HG03571 (cell line): ENCODE measurements around the gene MGMT.
A peak's percentile ranks its signal among the peaks of the same experiment; 100 is the strongest.
"Not testable (repeated sequence)": the region's sequence is repeated elsewhere in the genome, so short reads cannot be mapped to it uniquely, and the experiment has no call there.

ENCODE experiments used
- ATAC-seq: cut with Tn5 transposase; IDR thresholded peaks from one replicate; pipeline ENCODE4 v1.9.1; 2021; ENCODE audit not compliant: unreplicated experiment

The MGMT gene

DNA sequence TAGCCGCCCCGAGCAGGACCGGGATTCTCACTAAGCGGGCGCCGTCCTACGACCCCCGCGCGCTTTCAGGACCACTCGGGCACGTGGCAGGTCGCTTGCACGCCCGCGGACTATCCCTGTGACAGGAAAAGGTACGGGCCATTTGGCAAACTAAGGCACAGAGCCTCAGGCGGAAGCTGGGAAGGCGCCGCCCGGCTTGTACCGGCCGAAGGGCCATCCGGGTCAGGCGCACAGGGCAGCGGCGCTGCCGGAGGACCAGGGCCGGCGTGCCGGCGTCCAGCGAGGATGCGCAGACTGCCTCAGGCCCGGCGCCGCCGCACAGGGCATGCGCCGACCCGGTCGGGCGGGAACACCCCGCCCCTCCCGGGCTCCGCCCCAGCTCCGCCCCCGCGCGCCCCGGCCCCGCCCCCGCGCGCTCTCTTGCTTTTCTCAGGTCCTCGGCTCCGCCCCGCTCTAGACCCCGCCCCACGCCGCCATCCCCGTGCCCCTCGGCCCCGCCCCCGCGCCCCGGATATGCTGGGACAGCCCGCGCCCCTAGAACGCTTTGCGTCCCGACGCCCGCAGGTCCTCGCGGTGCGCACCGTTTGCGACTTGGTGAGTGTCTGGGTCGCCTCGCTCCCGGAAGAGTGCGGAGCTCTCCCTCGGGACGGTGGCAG lies at the start of gene MGMT:
MGMT (plus strand) TSS at position 539 of the 656 bp plus-strand sequence.
- peak; percentile 91 for ATAC-seq

GRCh38 chr10:129417870-129418269 lies 49.2 kb upstream of the MGMT start:
- ATAC-seq: no peak

GRCh38 chr10:129418496-129419225 lies 48.4 kb upstream of the MGMT start:
- ATAC-seq: no peak

DNA sequence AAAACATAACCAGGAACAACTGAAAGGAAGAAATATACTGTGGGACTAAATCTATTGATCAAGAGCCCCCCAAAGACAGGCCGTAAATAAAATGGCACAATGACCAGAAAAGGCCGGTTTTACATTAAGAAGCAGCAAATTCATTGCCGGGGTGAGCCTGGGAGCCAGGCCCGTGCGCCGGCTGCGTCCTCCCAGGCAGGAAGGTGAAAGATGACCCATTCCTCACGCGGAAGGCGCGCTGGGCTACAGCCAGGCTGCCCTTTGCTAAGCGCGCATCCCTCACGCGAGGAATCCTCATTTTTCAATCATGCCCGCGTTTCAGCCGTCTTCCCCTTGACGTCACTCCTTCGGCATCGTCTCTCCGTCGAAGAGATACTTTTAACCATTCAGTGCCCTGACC lies 47.6 kb upstream of the MGMT start:
- no peak for ATAC-seq

- ATAC-seq: no peak
These were observed 45.5 kb upstream of the MGMT start for GRCh38 chr10:129421399-129422010.

- ATAC-seq: no peak
These were observed 42.1 kb upstream of the MGMT start for GRCh38 chr10:129424978-129425377.

- ATAC-seq: no peak
These were observed 40.4 kb upstream of the MGMT start for GRCh38 chr10:129426606-129427005.

DNA sequence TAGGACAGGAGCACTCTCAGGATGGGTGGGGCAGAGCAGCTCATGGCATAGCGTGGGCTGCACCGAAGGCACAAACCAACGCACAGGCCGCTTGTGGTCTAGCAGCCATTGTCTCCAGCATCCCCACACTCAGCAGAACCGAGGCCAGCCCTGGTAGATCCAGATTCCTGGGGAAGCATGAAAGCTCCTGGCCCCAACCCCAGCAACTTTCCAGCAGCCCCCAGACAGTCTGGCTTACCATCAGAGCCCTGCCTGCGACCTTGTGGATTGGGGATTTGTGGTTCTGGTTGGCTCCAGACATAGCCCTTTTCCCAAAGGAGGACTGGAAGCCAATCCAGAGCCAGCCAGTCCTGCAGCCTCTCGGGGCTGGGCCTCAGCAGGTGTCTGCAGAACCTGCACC lies 33.8 kb upstream of the MGMT start:
- no peak for ATAC-seq

GRCh38 chr10:129435724-129436123 lies 31.3 kb upstream of the MGMT start:
- not testable (repeated sequence) for ATAC-seq

GRCh38 chr10:129438024-129438423 lies 29.0 kb upstream of the MGMT start:
- ATAC-seq: no peak

- no peak for ATAC-seq
These were observed 26.8 kb upstream of the MGMT start for GRCh38 chr10:129440247-129440646.

DNA sequence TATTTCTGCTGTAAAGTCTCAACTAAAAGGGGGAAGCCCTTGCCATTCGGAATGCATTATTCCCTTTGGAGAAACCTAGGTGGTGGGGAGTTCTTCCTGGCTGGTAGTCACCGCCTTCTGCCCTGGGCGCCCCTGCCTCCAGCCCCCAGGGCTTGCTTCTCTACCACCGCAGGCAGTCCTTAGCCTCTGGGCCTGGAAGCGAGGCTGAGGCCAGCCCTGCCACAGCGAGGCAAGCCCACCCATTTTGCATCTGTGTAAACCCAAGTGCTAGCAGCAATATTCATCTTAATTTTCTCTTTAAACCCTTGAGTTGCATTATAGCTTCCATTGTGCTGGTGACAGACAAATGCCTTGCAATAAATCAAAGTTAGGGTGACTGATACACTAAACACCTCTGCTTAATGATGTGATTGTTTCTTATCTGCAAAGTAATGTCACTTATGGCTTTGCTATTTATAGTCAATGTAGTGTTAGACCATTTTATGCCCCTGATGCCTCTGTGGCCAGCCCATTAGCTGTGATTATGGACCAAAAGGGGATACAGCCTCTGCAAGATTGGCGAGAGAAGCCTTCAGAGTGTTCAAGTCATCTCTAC lies 26.2 kb upstream of the MGMT start:
- ATAC-seq: no peak

GRCh38 chr10:129441372-129442009 lies 25.6 kb upstream of the MGMT start:
- ATAC-seq: no peak

- ATAC-seq: no peak
These were observed 24.2 kb upstream of the MGMT start for GRCh38 chr10:129442866-129443265.

DNA sequence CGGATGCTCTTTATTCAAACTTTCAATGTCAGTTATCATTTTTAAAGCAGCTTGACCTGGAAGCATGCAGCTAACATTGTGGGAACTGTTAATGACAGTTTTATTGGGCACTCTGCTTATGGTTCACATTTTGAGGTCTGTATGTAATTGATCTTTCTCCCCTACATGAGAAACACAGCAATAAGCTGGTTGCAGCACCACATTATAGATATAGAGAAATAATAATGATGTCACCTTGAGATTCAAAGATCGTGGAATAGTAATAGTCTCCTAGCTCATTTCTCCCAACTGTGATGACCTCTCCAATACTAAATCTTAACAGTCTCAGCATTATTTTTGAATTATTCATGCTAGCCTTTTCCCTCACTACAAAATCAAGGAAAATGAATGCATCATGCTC lies 22.7 kb upstream of the MGMT start:
- no peak for ATAC-seq

DNA sequence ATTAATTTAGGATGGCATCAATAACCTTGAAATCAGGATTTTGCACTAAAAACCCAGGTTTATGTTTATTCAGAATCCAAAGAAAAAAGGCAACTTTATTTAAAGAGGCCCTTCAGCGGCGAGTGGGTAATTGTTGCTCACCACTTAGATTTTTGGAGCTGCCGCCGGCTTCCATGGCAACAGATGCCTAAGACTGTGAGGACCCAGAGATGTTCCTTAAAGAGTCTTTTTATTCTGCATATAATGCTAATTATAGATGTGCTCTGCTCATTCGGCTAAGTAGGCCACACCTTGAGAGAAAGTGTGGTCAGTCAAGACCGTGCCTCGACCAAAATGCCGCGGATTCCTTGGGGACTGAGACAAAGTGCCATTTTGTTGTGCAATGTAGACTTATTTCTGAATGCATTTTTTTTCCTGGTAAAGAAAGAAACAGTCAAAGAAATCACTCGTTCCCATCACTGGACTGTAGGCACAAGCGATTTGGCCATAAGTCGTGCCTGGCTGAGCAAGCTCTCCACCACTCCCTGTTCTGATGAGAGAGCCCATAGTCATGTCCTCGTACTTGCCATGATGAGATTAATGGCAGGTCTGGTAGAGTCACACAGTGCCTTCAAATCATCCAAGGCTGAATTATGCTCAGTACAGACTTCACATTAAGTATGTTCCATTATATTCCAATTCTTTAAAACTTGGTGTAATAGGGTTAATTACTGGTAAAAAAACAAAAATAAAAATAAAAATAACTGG lies 21.4 kb upstream of the MGMT start:
- ATAC-seq: no peak

GRCh38 chr10:129446183-129446581 lies 20.9 kb upstream of the MGMT start:
- ATAC-seq: no peak

DNA sequence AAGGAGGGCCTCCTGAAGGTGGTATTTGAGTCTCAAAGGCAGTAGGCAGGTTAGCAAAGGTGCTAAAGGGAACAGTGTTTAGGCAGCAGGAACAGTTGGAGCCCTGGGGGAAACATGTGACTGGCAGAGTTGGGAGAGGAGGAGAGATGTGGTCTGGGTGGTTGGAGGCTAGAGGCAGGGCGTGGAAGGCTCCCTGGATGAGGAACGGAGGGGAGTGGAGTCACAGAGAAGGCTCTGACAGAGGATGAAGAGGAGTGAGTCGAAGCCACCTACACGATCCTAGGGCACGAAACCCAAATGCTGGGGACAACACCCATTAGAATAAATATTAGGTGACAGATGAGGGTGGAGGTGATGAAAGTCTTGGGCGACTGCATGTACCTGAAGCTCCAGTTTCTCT lies 19.6 kb upstream of the MGMT start:
- ATAC-seq: no peak

DNA sequence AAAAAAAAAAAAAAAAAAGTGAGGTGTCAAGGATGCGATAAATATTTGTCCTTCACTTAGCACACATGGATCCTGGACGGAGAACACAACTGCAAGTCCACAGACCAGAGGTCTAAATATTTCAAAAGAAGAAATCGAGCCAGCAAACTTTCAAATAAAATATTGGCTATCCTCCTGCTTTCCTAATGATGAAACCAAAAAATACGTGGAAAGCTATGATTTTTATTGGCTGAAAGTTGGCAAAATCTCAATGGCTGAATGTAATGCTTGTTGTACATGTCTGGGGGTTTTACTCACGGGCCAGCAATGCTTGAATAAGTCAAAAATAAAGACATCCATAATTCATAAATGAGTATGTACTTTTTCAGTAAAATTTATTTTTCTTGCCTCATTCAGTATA lies 19.0 kb upstream of the MGMT start:
- no peak for ATAC-seq

GRCh38 chr10:129448539-129448938 lies 18.5 kb upstream of the MGMT start:
- no peak for ATAC-seq

GRCh38 chr10:129449893-129450292 lies 17.1 kb upstream of the MGMT start:
- ATAC-seq: no peak
